ENCODE data around the gene NFIA.

The NFIA gene

GRCh38 chr1:61504305-61504704 is 421.9 kb downstream of the NFIA start:
- Histone ChIP-seq H2AFZ (ENCODE audit: low read depth) (no peak overlapping the region), H4K20me1 (ENCODE audit: insufficient read depth) (no peaks in the 10 kb centered on the region), H3K9ac (no peak overlapping the region), H3K36me3 (ENCODE audit: insufficient read depth) (no peaks in the 10 kb centered on the region), H3K4me2 (no peak overlapping the region), H3K27me3 (ENCODE audit: insufficient read depth, low read depth) (no peaks in the 10 kb centered on the region), H3K4me3 (IDR thresholded peaks at IDR 0.05; ENCODE audit: insufficient read depth, low read depth, low read length) (no peak overlapping the region), H3K79me2 (ENCODE audit: insufficient read depth, low read depth) (no peaks in the 10 kb centered on the region), H3K27ac (no peak overlapping the region), H3K4me1 (ENCODE audit: low read depth, poor library complexity, severe bottlenecking) (no peaks in the 10 kb centered on the region)
- no peak for TF ChIP-seq CTCF (conservative IDR thresholded peaks at IDR 0.05; ENCODE audit: low read depth, low read length)

GRCh38 chr1:61504852-61505390 is 422.6 kb downstream of the NFIA start:
- Histone ChIP-seq H4K20me1 (ENCODE audit: insufficient read depth) (no peaks in the 10 kb centered on the region), H3K4me3 (IDR thresholded peaks at IDR 0.05; ENCODE audit: insufficient read depth, low read depth, low read length) (no peak overlapping the region), H3K27me3 (ENCODE audit: insufficient read depth, low read depth) (no peaks in the 10 kb centered on the region), H2AFZ (ENCODE audit: low read depth) (no peak overlapping the region), H3K79me2 (ENCODE audit: insufficient read depth, low read depth) (no peaks in the 10 kb centered on the region), H3K27ac (no peak overlapping the region), H3K36me3 (ENCODE audit: insufficient read depth) (no peaks in the 10 kb centered on the region), H3K4me1 (ENCODE audit: low read depth, poor library complexity, severe bottlenecking) (no peaks in the 10 kb centered on the region), H3K4me2 (no peak overlapping the region), H3K9ac (no peak overlapping the region)
- TF ChIP-seq CTCF (conservative IDR thresholded peaks at IDR 0.05; ENCODE audit: low read depth, low read length), result no peak

- no peaks in the 10 kb centered on the region for H3K4me1 ChIP-seq (ENCODE audit: low read depth, poor library complexity, severe bottlenecking)
- TF ChIP-seq CTCF (conservative IDR thresholded peaks at IDR 0.05; ENCODE audit: low read depth, low read length), result no peak
- H3K4me2 ChIP-seq, result no peak overlapping the region
Measured at GRCh38 chr1:61506236-61506635, 423.9 kb downstream of the NFIA start.

GRCh38 chr1:61506944-61507500 is 424.7 kb downstream of the NFIA start:
- Histone ChIP-seq H3K27ac (no peak overlapping the region), H3K27me3 (ENCODE audit: insufficient read depth, low read depth) (no peaks in the 10 kb centered on the region), H3K4me3 (IDR thresholded peaks at IDR 0.05; ENCODE audit: insufficient read depth, low read depth, low read length) (no peak overlapping the region)

More at GRCh38 chr1:61506236-61506635, 423.9 kb downstream of the NFIA start:
- Histone ChIP-seq H3K79me2 (ENCODE audit: insufficient read depth, low read depth) (no peaks in the 10 kb centered on the region), H4K20me1 (ENCODE audit: insufficient read depth) (no peaks in the 10 kb centered on the region), H3K27me3 (ENCODE audit: insufficient read depth, low read depth) (no peaks in the 10 kb centered on the region), H3K4me3 (IDR thresholded peaks at IDR 0.05; ENCODE audit: insufficient read depth, low read depth, low read length) (no peak overlapping the region), H2AFZ (ENCODE audit: low read depth) (no peak overlapping the region), H3K27ac (no peak overlapping the region), H3K36me3 (ENCODE audit: insufficient read depth) (no peaks in the 10 kb centered on the region), H3K9ac (no peak overlapping the region)

More at GRCh38 chr1:61506944-61507500, 424.7 kb downstream of the NFIA start:
- Histone ChIP-seq H3K79me2 (ENCODE audit: insufficient read depth, low read depth) (no peaks in the 10 kb centered on the region), H3K4me2 (no peak overlapping the region), H3K4me1 (ENCODE audit: low read depth, poor library complexity, severe bottlenecking) (no peaks in the 10 kb centered on the region), H3K9ac (no peak overlapping the region), H2AFZ (ENCODE audit: low read depth) (no peak overlapping the region), H3K36me3 (ENCODE audit: insufficient read depth) (no peaks in the 10 kb centered on the region), H4K20me1 (ENCODE audit: insufficient read depth) (no peaks in the 10 kb centered on the region)
- TF ChIP-seq CTCF (conservative IDR thresholded peaks at IDR 0.05; ENCODE audit: low read depth, low read length), result no peak
